GM12873 (cell line): ENCODE data around the gene MYNN.

Source experiments
- CTCF ChIP-seq: IDR thresholded peaks from 2 replicates; pipeline ENCODE4 v1.5.1; 2012; ENCODE audit warnings: low read depth, mild to moderate bottlenecking, moderate library complexity, low read length, control low read depth; ENCODE audit not compliant: insufficient read depth; ENCODE audit errors: missing control alignments

MYNN gene

DNA sequence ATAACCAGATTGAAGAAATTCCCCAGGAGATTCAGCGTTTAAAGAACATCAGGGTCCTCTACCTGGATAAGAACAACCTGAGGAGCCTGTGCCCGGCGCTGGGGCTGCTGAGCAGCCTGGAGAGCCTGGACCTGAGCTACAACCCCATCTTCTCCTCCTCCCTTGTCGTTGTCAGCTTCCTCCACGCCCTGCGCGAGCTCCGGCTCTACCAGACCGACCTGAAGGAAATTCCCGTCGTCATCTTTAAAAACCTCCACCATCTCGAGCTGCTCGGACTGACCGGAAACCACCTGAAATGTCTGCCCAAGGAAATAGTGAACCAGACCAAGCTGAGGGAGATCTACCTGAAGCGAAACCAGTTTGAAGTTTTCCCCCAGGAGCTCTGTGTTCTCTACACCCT lies 48.9 kb downstream of the MYNN start:
- no peak for TF ChIP-seq CTCF

DNA sequence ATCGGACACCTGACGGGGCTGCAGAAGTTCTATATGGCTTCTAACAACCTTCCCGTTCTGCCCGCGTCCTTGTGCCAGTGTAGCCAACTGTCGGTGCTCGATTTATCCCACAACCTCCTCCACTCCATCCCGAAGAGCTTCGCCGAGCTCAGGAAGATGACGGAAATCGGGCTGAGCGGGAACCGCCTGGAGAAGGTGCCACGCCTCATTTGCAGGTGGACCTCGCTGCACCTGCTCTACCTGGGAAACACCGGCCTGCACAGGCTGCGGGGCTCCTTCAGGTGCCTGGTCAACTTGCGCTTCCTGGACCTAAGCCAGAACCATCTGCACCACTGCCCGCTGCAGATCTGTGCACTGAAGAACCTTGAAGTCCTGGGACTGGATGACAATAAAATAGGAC lies 49.3 kb downstream of the MYNN start:
- TF ChIP-seq CTCF, result no peak

DNA sequence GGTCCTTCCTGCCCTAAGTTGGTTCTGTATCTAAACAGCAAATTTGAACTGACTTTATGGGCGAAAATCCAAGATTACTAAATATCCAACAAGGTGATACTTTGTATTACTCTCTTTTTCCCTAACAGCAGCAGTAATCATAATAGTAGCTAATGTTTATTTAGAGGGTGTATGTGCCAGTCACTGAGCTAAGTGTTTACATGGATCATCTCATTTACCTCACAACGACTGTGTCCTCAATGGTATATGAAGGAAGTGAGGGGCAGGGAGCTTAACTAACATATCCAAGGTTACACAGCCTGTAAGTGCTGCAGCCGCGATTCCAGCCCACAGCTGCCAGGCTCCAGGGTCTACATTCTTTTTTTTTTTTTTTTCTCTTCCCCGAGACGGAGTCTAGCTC lies 49.8 kb downstream of the MYNN start:
- TF ChIP-seq CTCF, result no peak

DNA sequence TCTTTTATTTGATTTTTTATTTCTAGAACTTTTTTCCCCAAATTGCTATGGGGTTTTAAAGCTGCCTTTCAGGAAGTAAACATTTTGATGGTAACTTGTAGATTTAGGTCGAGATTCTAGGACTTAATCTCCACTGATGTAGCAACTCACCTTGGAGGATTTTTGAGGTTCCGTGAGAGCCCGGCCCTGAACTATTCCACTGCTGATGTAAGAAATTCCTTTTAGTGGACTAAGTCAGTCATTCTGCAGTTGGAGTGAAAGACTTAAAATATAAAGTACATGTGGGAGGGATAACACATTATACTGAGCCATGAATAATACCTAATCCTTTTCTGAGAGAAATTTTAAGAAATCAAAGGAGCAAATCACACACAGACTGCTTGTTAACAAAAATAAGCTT lies 52.1 kb downstream of the MYNN start:
- no peak for TF ChIP-seq CTCF

- no peak for TF ChIP-seq CTCF
Observed at GRCh38 chr3:169827712-169828111, 54.5 kb downstream of the MYNN start.

GRCh38 chr3:169835533-169835932 lies 62.3 kb downstream of the MYNN start:
- no peak for TF ChIP-seq CTCF

GRCh38 chr3:169836078-169836941 lies 63.1 kb downstream of the MYNN start:
- no peak for TF ChIP-seq CTCF

- no peak for TF ChIP-seq CTCF
Observed at GRCh38 chr3:169836942-169837275, 63.7 kb downstream of the MYNN start.
